ENCODE results near the gene PPM1J.

- no peak for TF ChIP-seq CTCF (IDR thresholded peaks at IDR 0.05)
- no peak for TF ChIP-seq POLR2A (IDR thresholded peaks at IDR 0.05)
- TF ChIP-seq POLR2AphosphoS5 (IDR thresholded peaks at IDR 0.05; ENCODE audit: insufficient read depth in 1 of 2, low read depth in 1 of 2) = no peak
Observed at GRCh38 chr1:112712701-112713128, 2.4 kb downstream of the PPM1J start.
